Bronchial smooth muscle cell (primary cell): ENCODE results near the gene PCDHGC5. TPM values are rescaled to one million over a fixed set of nuclear protein-coding genes. Genes with fewer than 3 reads are reported as not detected.

ENCODE experiments used
- total RNA-seq: library from RNA; depleted of rRNA; stranded (reverse); fragments of >200 nt; gene quantifications from 2 replicates; pipeline ENCODE4 v1.2.1, GENCODE V29; 2014

The PCDHGC5 gene
- total RNA-seq: 3.5 and 4.4 TPM in 2 replicates

GRCh38 chr5:141488591-141489561 lies at the start of gene PCDHGC5:
PCDHGC5 (plus strand) TSS chr5:141489081; CDS start chr5:141489241, 160 bp downstream.

GRCh38 chr5:141475625-141476131 lies 13.2 kb upstream of the PCDHGC5 start, which contains the start of gene PCDHGC3:
PCDHGC3 (plus strand) TSS chr5:141475966; CDS start chr5:141476117, 151 bp downstream.

GRCh38 chr5:141484641-141485311 lies 4.1 kb upstream of the PCDHGC5 start, which contains the start of gene PCDHGC4:
PCDHGC4 (plus strand) TSS chr5:141485030; CDS start chr5:141485174, 144 bp downstream.

Other genes with a start within 250 kb of the PCDHGC5 start
- gene PCDHB15, start 243.7 kb upstream of the PCDHGC5 start, total RNA-seq: 0.32 and 0.60 TPM in 2 replicates
- 0.32 TPM in 1 of 2 replicates, not detected in the other for gene SLC25A2, start 185.0 kb upstream of the PCDHGC5 start, total RNA-seq
- gene TAF7, start 168.3 kb upstream of the PCDHGC5 start, total RNA-seq: 67.1 and 89.5 TPM in 2 replicates
- 1.3 and 1.9 TPM in 2 replicates for gene PCDHGA1, start 158.6 kb upstream of the PCDHGC5 start, total RNA-seq
- gene PCDHGA2, start 150.3 kb upstream of the PCDHGC5 start, total RNA-seq: 2.3 and 4.9 TPM in 2 replicates
- 1.0 and 1.9 TPM in 2 replicates for gene PCDHGA3, start 145.3 kb upstream of the PCDHGC5 start, total RNA-seq
- 1.5 and 3.8 TPM in 2 replicates for gene PCDHGB1, start 139.0 kb upstream of the PCDHGC5 start, total RNA-seq
- 1.1 and 4.7 TPM in 2 replicates for gene PCDHGA4, start 134.1 kb upstream of the PCDHGC5 start, total RNA-seq
- 3.0 and 4.1 TPM in 2 replicates for gene PCDHGB2, start 129.1 kb upstream of the PCDHGC5 start, total RNA-seq
- 1.6 and 2.0 TPM in 2 replicates for gene PCDHGA5, start 124.9 kb upstream of the PCDHGC5 start, total RNA-seq
- 5.1 and 5.4 TPM in 2 replicates for gene PCDHGB3, start 118.8 kb upstream of the PCDHGC5 start, total RNA-seq
- 2.4 and 3.9 TPM in 2 replicates for gene PCDHGA6, start 115.2 kb upstream of the PCDHGC5 start, total RNA-seq
- gene PCDHGA7, start 106.3 kb upstream of the PCDHGC5 start, total RNA-seq: 5.7 and 11.5 TPM in 2 replicates
- 26.7 and 34.0 TPM in 2 replicates for gene PCDHGB4, start 101.4 kb upstream of the PCDHGC5 start, total RNA-seq
- gene PCDHGA8, start 96.4 kb upstream of the PCDHGC5 start, total RNA-seq: 3.5 and 4.4 TPM in 2 replicates
- 33.0 and 33.1 TPM in 2 replicates for gene PCDHGB5, start 91.1 kb upstream of the PCDHGC5 start, total RNA-seq
- 2.9 and 3.8 TPM in 2 replicates for gene PCDHGA9, start 86.3 kb upstream of the PCDHGC5 start, total RNA-seq
- 3.0 and 3.7 TPM in 2 replicates for gene PCDHGB6, start 81.1 kb upstream of the PCDHGC5 start, total RNA-seq
- 2.3 and 7.1 TPM in 2 replicates for gene PCDHGA10, start 76.1 kb upstream of the PCDHGC5 start, total RNA-seq
- gene PCDHGB7, start 71.4 kb upstream of the PCDHGC5 start, total RNA-seq: 5.2 and 9.9 TPM in 2 replicates
- gene PCDHGA11, start 68.0 kb upstream of the PCDHGC5 start, total RNA-seq: 7.0 and 12.0 TPM in 2 replicates
- 7.4 and 15.8 TPM in 2 replicates for gene PCDHGA12, start 58.6 kb upstream of the PCDHGC5 start, total RNA-seq
- gene PCDHGC3, start 13.1 kb upstream of the PCDHGC5 start, total RNA-seq: 55.5 and 158 TPM in 2 replicates
- 3.2 and 3.3 TPM in 2 replicates for gene PCDHGC4, start 4.1 kb upstream of the PCDHGC5 start, total RNA-seq
- 17.9 and 23.5 TPM in 2 replicates for gene DIAPH1, start 129.9 kb downstream of the PCDHGC5 start, total RNA-seq
- gene HDAC3, start 147.8 kb downstream of the PCDHGC5 start, total RNA-seq: 57.0 and 57.8 TPM in 2 replicates
- 0.77 and 1.4 TPM in 2 replicates for gene RELL2, start 147.9 kb downstream of the PCDHGC5 start, total RNA-seq
- gene FCHSD1, start 162.3 kb downstream of the PCDHGC5 start, total RNA-seq: 25.1 and 25.2 TPM in 2 replicates
- gene ARAP3, start 193.1 kb downstream of the PCDHGC5 start, total RNA-seq: 2.8 and 3.5 TPM in 2 replicates